Endothelial cell of umbilical vein (primary cell): ENCODE measurements around the gene RMI2.

ENCODE experiments used
- CTCF ChIP-seq, 2 donors: IDR thresholded peaks; 1 replicate in 1 of 2; 2 replicates in 1 of 2; pipeline ENCODE4 v1.5.1; 2011; ENCODE audit warnings: low read length in 2 of 2, mild to moderate bottlenecking in 2 of 2, moderate library complexity in 2 of 2, control low read depth in 1 of 2, inconsistent platforms in 1 of 2, low read depth in 1 of 2; ENCODE audit not compliant: insufficient read depth in 1 of 2; ENCODE audit errors: extremely low read depth in 1 of 2
- EZH2 ChIP-seq: IDR thresholded peaks from 2 replicates; pipeline ENCODE4 v1.6.1; 2012; ENCODE audit warnings: borderline replicate concordance, low read depth, mild to moderate bottlenecking, moderate library complexity, low read length, inconsistent platforms; ENCODE audit not compliant: severe bottlenecking
- FOS ChIP-seq: IDR thresholded peaks from 2 replicates; pipeline ENCODE4 v1.6.1; 2011; ENCODE audit warnings: mild to moderate bottlenecking, low read length, moderate library complexity, borderline replicate concordance; ENCODE audit not compliant: insufficient read depth
- POLR2A ChIP-seq: IDR thresholded peaks from 2 replicates; pipeline ENCODE4 v1.6.1; 2012; ENCODE audit warnings: low read depth, mild to moderate bottlenecking, control low read depth, low read length
- POLR2AphosphoS5 ChIP-seq: IDR thresholded peaks from 2 replicates; pipeline ENCODE4 v1.6.1; 2012; ENCODE audit warnings: low read depth, mild to moderate bottlenecking, control low read depth, low read length, moderate library complexity; ENCODE audit not compliant: insufficient read depth

GRCh38 chr16:11302977-11303376, 42.3 kb upstream of the RMI2 start:
- TF ChIP-seq CTCF (IDR thresholded peaks at IDR 0.05; ENCODE audit: extremely low read depth in 1 of 2, insufficient read depth in 1 of 2, low read depth in 1 of 2, low read length in 2 of 2) (no peak), FOS (no peak), EZH2 (no peak), POLR2A (no peak), POLR2AphosphoS5 (no peak)
